Fibroblast of mammary gland (primary cell): ENCODE results near the gene MDFIC2.
"Not testable (repeated sequence)": the region's sequence is repeated elsewhere in the genome, so short reads cannot be mapped to it uniquely, and the experiment has no call there.

ENCODE experiments used
- DNase-seq: peaks from one replicate; pipeline ENCODE4 v3.0.0-alpha.2; 2010; ENCODE audit warnings: low read depth
- H3K4me3 ChIP-seq: 2 replicates; pipeline ENCODE4 v1.5.1; 2011; ENCODE audit warnings: low read depth, mild to moderate bottlenecking, low read length, moderate library complexity; ENCODE audit not compliant: control insufficient read depth
- CTCF ChIP-seq: conservative IDR thresholded peaks from 2 replicates; pipeline ENCODE4 v1.5.1; 2011; ENCODE audit warnings: low read depth, low read length, inconsistent platforms; ENCODE audit not compliant: control insufficient read depth, insufficient read depth

Gene MDFIC2

GRCh38 chr3:70227437-70227836, 85.0 kb downstream of the MDFIC2 start:
- no peak overlapping the region for H3K4me3 ChIP-seq
- DNase-seq: no peak
- TF ChIP-seq CTCF: no peak

GRCh38 chr3:70225146-70225545, 87.3 kb downstream of the MDFIC2 start:
- no peak for DNase-seq
- no peak overlapping the region for H3K4me3 ChIP-seq
- TF ChIP-seq CTCF: no peak

- DNase-seq: no peak
- TF ChIP-seq CTCF: no peak
- H3K4me3 ChIP-seq: no peak overlapping the region
These were observed 88.1 kb downstream of the MDFIC2 start for GRCh38 chr3:70224337-70224736.

GRCh38 chr3:70218471-70218870, 94.0 kb downstream of the MDFIC2 start:
- TF ChIP-seq CTCF: no peak
- no peak for DNase-seq
- no peak overlapping the region for H3K4me3 ChIP-seq

GRCh38 chr3:70211274-70211673, 101.2 kb downstream of the MDFIC2 start:
- DNase-seq, H3K4me3 ChIP-seq: not testable (repeated sequence)

- no peak for DNase-seq
- H3K4me3 ChIP-seq: no peak overlapping the region
- no peak for TF ChIP-seq CTCF
These were observed 110.5 kb downstream of the MDFIC2 start for GRCh38 chr3:70201975-70202374.

- DNase-seq: no peak
- no peak for TF ChIP-seq CTCF
- no peak overlapping the region for H3K4me3 ChIP-seq
These were observed 122.5 kb downstream of the MDFIC2 start for GRCh38 chr3:70189884-70190473.
